ENCODE data around the gene TPCN2.
"Not testable (repeated sequence)": the region's sequence is repeated elsewhere in the genome, so short reads cannot be mapped to it uniquely, and the experiment has no call there.

The TPCN2 gene

DNA sequence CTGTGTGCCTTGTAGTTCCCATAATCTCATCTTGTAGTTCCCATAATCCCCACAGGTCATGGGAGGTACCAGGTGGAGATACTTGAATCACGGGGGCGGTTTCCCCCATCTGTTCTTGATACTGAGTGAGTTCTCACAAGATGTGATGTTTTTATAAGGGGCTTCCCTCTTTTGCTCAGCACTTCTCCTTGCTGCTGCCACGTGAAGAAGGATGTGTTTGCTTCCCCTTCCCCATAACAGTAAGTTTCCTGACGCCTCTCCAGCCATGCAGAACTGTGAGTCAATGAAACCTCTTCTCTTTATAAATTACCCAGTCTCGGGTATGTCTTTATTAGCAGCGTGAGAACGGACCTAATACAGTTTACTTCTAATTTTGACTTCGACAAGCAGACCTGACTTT, 93.0 kb downstream of the TPCN2 start:
- DNase-seq = peak in 1 of 56 donors; percentile 27

DNA sequence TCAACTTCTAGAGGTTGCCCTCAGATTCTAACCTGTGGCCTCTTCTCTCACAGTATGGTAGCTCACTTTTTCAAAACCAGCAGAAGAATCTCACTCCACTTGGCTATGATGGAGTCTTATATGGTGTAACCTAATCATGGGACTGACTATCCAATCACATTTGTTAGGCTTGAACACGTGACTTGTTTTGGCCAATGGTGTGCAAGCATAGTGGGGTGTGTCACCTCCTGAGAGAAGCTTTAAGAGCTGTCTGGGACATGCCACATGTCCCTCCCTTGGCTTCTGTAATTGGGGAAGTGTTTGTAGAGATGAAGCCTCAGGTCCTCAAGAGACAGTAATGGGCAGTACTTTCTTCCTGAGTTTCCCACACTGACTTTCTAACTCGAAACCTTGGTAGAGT, 94.2 kb downstream of the TPCN2 start:
- DNase-seq = no peak

DNA sequence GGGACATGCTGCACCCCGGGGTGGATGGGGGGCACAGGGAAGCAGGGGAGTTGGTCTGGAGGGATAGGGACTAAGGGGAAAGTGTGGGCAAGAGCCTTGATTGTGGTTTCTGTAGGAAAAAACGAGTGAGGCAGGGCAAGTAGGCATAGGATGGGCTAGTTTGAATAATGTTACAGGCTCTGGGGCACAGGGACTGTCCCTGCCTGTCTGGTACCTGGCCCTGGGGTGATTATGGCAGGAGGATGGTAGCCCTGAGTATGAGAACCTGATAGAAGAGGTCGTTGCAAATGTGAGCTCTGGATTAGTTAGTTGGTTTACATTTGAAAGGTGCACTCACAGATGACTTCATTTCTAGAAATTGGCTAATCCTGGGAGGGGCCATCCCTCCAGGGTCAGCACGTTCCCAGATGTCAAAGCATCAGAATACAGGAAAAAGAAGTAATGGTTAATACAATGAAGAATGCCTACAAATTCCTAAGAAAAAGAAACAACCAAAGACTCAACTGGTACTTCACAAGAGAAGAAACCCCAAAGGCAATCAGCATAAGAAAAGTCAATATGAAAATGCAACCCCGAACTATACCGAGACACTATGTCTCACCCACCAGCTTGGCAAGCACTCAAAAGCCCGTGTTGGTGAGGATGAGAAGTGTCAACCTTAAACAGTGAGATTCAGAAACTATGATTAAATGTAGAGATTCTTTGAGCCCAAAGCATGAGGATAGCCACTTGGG, 95.8 kb downstream of the TPCN2 start:
- DNase-seq = no peak

DNA sequence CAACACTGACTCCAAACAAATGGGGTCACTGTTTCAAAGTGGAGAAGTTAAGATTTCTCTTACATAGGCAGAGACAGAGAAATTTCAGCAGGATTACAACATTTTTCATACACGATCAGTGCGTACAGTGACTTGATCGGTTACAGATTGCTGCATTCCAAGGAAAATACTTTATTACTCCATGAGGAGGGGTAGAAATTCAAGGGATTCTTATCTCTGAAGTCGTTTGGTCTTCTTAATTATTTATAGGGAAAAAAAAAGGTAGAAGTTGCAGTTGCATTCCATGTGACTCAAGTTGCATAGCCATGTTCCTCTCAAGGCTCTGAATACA, 96.3 kb downstream of the TPCN2 start:
- no peak for DNase-seq

DNA sequence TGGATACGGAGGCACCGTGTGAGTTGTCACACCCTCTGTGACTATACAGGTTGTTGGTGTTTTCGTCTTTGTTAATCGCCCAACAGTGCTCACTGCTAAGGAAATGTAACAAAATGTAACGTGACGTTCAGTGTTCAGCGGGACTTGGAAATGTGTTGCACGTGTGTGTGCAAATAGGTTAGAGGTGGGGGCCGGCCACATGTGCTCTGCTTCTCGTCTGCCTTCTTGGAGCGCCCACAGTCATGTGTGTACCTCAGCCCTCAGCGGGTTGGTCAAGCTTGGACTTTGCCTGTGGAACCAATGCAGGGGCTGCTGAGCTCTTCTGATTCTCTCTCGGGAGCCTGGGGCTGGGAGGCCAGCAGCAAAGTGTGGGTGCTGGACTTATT, 99.6 kb downstream of the TPCN2 start:
- DNase-seq = no peak

DNA sequence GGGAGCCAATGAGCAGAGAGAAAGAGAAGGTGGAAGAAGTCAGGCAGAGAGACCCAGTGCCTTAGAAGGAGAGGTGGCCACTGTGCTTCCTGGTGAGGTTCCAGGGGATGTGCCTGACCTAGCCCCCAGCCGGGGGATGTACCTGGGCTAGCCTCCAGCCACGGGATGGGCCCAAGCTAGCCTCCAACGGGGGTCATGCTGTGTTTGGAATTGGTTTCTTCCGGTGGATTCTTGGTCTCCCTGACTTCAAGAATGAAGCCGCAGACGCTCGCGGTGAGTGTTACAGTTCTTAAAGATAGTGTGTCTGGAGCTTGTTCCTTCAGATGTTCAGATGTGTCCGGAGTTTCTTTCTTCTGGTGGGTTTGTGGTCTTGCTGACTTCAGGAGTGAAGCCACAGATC, 100.1 kb downstream of the TPCN2 start:
- no peak for DNase-seq

DNA sequence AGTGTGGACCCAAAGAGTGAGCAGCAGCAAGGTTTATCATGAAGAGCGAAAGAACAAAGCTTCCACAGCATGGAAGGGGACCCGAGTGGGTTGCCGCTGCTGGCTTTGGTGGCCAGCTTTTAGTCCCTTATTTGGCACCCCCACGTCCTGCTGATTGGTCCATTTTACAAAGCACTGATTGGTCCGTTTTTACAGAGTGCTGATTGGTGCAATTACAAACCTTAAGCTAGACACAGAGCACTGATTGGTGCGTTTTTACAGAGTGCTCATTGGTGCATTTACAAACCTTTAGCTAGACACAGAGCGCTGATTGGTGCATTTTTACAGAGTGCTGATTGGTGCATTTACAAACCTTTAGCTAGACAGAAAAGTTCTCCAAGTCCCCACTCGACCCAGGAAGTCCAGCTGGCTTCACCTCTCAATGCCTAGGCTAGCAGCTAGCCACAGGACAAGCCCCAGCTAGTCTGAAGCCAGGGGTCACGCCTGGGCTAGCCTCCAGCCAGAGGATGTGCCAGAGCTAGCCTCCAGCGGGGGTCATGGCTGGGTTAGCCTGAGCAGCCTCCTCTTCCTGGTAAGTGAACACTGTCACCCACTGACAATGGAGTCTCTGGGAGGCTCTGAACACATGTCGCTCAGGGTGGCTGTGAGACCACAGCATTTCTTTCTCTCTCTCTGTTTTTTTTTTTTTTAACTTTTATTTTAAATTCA, 100.8 kb downstream of the TPCN2 start:
- not testable (repeated sequence) for DNase-seq

DNA sequence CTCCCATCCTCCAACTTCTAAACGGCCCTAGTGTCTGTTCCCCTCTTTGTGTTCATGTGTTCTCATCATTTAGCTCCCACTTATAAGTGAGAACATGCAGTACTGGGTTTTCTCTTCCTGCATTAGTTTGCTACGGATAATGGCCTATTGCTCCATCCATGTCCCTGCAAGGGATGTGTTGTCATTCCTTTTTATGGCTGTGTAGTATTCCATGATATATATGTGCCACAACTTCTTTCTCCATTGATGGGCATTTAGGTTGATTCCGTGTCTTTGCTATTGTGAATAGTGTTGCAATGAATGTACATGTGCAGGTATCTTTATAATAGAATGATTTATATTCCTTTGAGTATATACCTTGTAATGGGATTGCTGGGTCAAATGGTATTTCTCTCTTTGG, 101.4 kb downstream of the TPCN2 start:
- no peak for DNase-seq

DNA sequence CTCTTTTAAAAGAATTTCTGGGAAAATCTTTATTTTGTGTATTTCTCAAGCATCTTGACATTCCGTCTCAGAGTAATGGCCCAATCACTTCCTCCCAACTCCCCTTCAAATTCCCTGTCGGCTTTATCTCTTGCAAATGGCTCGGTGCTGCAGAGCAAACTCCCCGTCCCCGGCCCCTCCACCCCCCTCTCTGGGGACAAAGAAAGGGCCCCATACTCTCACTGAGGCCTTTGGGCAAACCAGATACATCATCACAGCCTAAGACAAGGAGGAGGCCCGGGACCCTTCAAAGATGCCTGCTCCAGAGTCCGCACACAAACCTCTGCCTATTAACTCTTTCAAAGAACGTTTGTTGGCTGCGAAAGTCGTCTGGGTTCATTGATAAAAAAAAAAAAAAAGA, 103.1 kb downstream of the TPCN2 start:
- no peak for DNase-seq

DNA sequence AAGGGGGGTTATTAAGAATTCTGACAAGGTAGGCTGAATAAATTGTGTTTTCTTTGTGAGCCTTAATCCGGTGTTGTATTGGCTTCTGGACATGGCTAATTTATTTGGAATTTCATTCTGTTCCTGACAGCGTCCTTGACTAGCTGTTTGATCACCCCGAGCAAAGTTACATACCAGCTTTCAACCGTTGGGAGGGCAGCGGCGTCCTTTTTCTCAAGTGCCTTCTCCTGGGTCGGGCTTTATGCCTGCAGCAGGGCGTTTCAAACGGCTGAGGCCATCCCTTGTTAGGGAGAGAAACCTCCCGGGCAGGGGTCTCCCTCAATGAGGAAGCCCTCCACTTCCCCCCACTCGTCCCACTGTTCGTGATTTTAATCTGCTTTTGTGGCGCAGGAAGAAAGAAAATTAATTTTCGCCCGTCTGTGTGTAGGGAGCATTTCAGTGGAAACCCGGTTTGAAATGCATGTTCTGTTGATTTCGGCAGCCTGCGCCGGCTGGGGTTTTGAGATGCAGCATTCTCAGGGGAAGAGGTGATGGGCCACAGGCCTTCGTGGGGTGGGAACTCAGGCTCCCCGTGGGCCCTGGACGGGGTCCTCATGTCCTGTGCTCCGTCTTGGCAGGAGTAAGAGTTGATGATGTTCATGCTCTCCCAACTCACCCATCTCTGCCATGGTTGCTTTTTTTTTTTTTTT, 104.1 kb downstream of the TPCN2 start:
- no peak for DNase-seq

DNA sequence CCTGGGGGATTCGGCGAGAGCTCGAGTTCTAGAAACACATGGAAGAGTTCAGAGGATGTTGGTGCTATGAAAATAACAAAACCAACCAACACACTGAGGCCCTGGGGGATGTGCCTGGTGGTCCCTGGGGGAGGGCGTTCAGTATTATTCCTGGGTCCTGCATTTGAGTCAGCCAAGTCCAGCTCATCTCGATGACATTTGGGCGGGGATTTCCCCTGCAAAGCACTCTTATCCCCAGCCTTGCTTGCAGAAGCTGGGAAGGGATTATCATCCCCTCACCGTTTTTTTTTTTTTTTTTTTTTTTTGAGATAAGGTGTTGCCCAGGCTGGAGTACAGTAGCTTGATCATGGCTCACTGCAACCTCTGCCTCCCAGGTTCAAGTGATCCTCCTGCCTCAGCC, 104.9 kb downstream of the TPCN2 start:
- no peak for DNase-seq

DNA sequence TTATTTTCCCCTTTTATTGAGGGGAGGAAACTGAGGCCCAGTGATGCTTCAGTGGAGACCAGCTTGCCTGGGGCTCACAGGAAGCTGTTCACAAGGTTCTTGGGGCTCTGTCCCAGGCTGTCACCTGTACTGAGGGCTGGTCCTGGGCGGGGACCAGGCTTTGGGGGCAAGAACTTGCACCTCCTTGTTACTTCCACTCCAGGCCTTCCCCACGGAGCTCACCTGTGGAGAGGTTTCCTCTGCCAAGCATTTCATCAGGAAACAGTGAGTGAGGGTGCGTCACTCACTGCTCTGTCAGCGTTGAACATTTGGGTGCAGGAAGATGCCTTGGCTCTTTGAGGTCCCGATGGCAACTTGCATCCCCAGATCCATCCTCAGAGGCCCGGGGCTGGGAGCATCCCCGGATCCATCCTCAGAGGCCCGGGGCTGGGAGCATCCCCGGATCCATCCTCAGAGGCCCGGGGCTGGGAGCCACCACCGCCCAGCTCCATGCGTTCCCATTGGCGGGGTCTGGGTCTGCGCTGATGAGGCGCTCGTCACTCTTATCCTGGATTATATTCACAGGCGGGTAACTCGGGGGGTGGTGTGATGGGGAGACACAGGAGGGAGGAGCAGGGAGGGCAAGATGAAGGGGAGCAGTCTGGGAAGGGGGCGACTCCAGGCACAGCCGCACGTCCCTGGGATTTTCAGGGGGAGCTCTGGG, 105.6 kb downstream of the TPCN2 start:
- DNase-seq = no peak

DNA sequence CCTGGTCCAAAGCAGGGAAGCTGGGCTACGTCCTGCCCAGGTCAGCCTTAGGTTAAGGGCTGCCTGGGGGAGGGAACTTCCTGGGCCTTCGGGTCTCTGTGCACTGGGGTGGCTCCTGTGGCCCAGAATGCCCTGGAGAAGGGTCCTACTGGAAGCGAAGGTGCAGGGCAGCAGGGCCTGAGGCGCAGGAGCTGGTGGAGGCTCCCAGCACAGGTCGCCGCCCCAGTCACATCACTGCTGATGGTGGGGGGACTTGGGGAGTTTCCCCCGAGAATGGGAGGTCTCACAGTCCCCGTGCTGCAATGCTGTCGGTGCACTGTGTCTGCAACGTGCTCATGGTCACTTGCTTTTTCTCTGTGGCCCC, 106.2 kb downstream of the TPCN2 start:
- no peak for DNase-seq

DNA sequence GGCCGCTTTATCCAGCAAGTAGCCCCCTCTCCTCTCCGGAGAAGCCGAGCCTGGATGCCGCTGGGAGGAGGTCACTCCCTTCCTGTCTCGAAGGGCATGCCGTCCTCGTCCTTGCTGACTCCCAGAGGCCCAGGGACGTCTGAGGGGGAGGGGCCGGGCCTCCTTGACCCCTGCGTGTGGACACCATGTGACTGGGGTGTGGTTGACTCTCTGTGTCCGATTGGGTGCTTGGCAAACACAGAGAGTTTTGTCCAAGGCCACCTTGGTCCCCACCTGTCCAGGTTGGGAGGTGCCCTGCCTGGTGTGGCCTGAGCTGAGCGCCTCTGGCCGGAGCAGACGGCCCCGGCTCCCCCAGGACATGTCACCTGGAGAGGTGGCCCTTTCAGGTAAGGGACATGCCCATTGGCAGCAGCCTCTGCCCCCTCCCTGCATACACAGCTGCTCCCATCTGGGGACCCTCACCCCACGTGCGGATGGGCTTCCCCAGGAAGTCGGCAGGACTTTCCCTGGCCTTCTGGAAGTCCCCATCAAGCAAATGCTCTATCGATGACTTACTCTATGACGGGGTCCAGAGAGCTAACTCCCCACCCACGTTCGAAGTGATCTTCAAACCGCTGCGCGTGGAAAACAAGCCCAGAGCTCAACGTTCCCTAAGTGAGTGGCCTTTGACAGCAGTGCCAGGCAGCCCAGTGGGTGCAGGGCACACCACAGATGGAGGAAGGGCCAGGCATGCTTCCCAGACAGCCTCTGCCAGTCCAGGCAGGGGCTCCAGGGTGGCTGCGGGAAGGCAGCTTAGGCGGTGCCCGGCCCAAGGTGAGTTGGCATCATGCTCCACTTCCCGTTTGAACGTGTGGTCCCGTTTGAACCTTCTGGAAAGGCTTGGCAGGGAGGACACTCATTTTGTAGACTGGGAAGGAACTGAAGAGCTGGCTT, 106.8 kb downstream of the TPCN2 start, which contains the start of gene SMIM38:
SMIM38 (plus strand) TSS at position 634 of the 933 bp plus-strand sequence. CDS start 1,912 bp downstream, outside the sequence.
- peak in 21 of 56 donors; percentile 7 to 59 (median 25) for DNase-seq

DNA sequence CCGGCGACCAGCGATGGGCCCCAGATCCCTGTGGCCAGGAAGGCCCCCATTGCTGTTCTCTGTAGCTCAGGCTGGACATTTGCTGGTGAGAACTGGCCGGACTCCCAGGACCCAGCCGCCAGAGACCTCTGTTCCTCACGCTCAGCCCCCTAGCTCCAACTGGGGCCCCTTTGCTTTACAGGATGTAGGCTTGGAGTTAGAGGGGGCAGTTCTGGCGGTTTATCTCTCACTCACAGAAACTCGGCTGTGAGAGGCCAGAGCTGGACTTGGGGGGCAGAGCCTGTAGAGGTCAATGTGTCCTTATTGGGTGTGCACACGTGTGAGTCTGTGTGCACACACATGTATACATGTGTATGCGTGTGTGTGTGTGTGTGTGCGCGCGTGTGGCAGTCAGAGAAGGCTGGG, 107.5 kb downstream of the TPCN2 start:
- peak in 2 of 56 donors; percentile 16 to 26 for DNase-seq

DNA sequence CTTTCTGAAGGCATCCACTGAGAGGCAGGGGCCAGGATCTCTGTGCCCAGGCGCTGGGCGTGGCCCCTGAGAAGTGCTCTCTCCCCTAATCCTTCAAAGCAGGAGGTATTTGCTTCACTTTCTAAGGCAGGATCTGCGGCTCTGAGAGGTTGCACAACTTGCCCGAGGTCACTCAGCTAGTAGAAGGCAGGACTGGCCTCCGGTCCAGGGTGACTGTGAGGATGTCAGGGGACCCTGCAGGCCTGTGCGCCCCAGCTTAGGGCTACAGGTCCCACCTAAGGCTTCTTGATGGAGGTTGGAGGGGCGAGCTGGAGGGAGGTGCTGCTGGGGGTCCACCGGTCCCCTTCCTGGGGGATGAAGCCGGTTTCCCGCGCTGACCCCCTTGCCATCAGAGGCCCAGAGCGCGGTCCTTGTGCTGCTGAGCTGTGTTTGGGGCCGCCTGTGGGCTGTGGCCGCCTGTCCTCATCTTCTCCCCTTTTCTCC, 108.0 kb downstream of the TPCN2 start:
- DNase-seq = peak in 2 of 56 donors; percentile 39 to 52

DNA sequence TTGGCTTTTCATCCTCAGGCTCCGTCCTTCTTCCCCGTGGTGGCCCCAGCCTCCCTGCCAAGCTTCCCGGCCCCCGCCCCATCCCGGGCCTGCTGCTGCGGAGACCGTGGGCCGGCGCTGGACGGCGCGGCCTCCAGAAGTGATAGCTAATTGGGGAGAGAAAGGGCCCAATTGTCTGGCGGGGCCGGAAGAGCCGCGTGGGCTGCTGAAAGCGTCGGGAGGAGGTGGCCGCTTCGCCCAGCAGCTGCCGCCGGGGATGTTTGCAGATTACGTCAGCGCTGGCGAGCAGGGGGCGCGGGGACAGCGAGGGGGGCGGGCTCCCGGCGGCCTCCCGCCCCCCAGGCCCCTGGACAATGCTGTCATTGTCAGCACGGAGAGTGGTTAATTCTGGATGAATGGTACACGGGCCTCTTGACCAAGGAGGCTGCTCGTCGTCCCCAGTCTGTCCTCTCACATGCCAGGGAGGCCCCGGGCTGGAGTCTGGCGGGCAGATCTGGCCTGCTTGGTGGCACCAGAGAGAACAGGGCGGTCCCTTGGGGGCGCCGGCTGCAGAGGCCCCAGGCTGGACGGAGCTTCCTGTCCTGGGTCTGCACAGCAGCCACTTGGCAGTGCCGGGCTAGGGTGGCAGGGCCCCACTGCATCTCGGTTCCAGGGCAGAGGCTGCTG, 108.6 kb downstream of the TPCN2 start:
- peak; percentile 37 to 92 (median 82) for DNase-seq

DNA sequence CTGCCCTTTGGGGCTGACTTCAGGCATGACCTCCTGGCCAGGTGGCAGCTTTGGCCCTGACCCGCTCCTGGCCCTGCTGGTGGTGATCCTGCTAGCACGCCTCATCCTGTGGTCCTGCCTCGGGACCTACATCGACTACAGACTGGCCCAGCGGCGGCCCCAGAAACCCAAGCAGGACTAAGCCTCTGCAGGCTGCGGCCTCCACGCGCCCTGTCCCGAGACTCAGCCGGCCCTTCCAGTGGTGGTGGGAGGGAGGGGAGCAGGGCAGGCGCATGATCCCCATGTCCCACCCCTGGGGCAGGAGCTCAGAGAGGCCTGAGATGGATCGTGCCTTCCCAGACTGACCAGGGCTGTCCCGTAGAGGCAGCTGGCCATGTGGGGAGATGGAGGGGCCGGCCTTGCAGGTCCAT, 109.1 kb downstream of the TPCN2 start:
- no peak for DNase-seq

DNA sequence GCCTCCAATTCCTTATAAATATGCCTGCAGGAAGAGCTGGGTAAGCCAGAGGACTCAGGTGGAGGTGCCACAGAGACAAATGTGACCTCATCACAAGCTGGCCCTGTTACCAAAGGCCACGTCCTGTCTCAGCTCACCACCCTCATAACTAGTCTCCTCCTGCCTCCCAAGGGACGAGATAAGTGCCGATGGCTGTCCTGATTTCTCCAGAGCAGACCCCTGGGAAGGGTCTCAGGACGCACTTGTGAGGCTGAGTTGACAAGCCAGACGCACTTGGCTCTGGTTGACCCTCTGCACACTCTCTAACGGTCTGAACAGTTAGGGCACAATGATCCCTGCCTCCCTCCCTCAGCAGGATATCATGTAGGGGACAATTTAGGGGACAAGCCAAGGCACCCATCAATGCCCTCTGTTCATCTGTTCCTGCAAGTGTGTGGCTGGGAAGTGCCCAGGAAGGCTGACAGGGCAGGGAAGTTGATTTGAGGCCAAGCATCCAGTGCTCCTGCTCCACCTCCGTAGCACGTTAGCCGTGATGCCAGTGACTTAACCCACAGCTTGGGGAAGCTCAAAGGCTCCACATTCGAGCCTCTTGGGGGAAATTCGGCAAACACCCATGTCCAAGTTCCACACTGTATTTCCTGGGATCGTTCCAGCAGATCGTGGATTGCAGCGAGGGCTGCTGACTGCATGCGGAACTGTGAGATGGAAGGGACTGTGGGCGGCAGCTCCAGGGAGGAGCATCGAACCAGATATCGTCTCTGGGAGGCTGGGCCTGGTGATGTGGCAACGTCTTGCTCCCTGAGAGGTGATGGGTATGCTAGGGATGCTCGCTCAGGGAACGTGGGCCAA, 109.8 kb downstream of the TPCN2 start:
- peak in 2 of 56 donors; percentile 10 to 19 for DNase-seq

Data from amygdala (tissue), 56 donors.